OCI-LY7 (cell line): ENCODE measurements around the gene MRPS26. TPM values are rescaled to one million over a fixed set of nuclear protein-coding genes. Genes with fewer than 3 reads are reported as not detected.
"Not testable (repeated sequence)": the region's sequence is repeated elsewhere in the genome, so short reads cannot be mapped to it uniquely, and the experiment has no call there.

Experiments used
- BruUV-seq: library from RNA; stranded (reverse); fragments of 400-500 nt; replicated peaks from 2 replicates; lab custom pipeline; 2021; lab: Mats Ljungman, UMichigan
- CTCF ChIA-PET: fragments of 300-600 bp; sonication (Branson Sonifier 250); formaldehyde crosslinking; loops from one replicate; lab custom pipeline; 2022; ENCODE audit warnings: antibody characterized with exemption; ENCODE audit not compliant: unreplicated experiment; lab: Charles Lee
- POLR2A ChIA-PET: fragments of 300-600 bp; sonication (Branson Sonifier 250); formaldehyde crosslinking; loops from one replicate; lab custom pipeline; 2022; ENCODE audit warnings: antibody characterized with exemption; lab: Charles Lee
- DNase-seq: peaks from one replicate; pipeline ENCODE4 v3.0.0-alpha.2; 2015; ENCODE audit warnings: low spot score
- H2AFZ ChIP-seq: fragments of 200-600 bp; sonication (generic), shearing (Covaris generic); 2 replicates; pipeline ENCODE4 v1.6.1; 2014; ENCODE audit warnings: mild to moderate bottlenecking, antibody characterized with exemption, low read length, moderate library complexity
- H3K27ac ChIP-seq: fragments of 200-600 bp; sonication (generic); 2 replicates; pipeline ENCODE4 v1.5.1; 2014; ENCODE audit warnings: mixed run types, low read depth, mild to moderate bottlenecking, moderate library complexity, low read length, inconsistent platforms; ENCODE audit not compliant: poor library complexity, severe bottlenecking
- H3K36me3 ChIP-seq: fragments of 200-600 bp; sonication (generic); 2 replicates; pipeline ENCODE4 v1.6.1; 2014; ENCODE audit warnings: mild to moderate bottlenecking, antibody characterized with exemption, low read length, moderate library complexity, mixed read lengths; ENCODE audit not compliant: insufficient read depth
- H3K4me1 ChIP-seq: fragments of 200-600 bp; sonication (generic); 2 replicates; pipeline ENCODE4 v1.5.1; 2014; ENCODE audit warnings: mild to moderate bottlenecking, low read length; ENCODE audit not compliant: insufficient read depth, poor library complexity, severe bottlenecking
- H3K4me2 ChIP-seq: fragments of 200-600 bp; sonication (generic); 2 replicates; pipeline ENCODE4 v1.6.1; 2014; ENCODE audit warnings: mild to moderate bottlenecking, low read length
- H3K4me3 ChIP-seq: fragments of 200-600 bp; sonication (generic); 2 replicates; pipeline ENCODE4 v1.5.1; 2014; ENCODE audit warnings: mild to moderate bottlenecking, low read depth, low read length; ENCODE audit not compliant: poor library complexity, severe bottlenecking
- H3K79me2 ChIP-seq: fragments of 200-600 bp; sonication (generic); 2 replicates; pipeline ENCODE4 v1.6.1; 2016; ENCODE audit warnings: low read depth, mild to moderate bottlenecking, low read length, moderate library complexity, mixed read lengths; ENCODE audit not compliant: insufficient read depth
- H3K9me2 ChIP-seq: fragments of 200-600 bp; sonication (generic); 2 replicates; pipeline ENCODE4 v1.6.1; 2016; ENCODE audit warnings: mild to moderate bottlenecking, low read length, mixed read lengths; ENCODE audit not compliant: insufficient read depth
- H3K9me3 ChIP-seq: fragments of 200-600 bp; sonication (generic); 2 replicates; pipeline ENCODE4 v1.6.1; 2014; ENCODE audit warnings: mild to moderate bottlenecking, mixed run types, low read length, mixed read lengths
- H4K20me1 ChIP-seq: fragments of 200-600 bp; sonication (generic); 2 replicates; pipeline ENCODE4 v1.6.1; 2014; ENCODE audit warnings: mild to moderate bottlenecking, antibody characterized with exemption, low read length, moderate library complexity, mixed read lengths; ENCODE audit not compliant: insufficient read depth
- CTCF ChIP-seq: fragments of 200-600 bp; sonication (generic); conservative IDR thresholded peaks from 2 replicates; pipeline ENCODE4 v1.5.1; 2014; ENCODE audit warnings: mild to moderate bottlenecking, antibody characterized with exemption, low read length, moderate library complexity, mixed read lengths
- EZH2phosphoT487 ChIP-seq: fragments of 200-600 bp; sonication (generic); IDR thresholded peaks from 2 replicates; pipeline ENCODE4 v1.6.1; 2018; ENCODE audit warnings: low read depth, borderline replicate concordance, mild to moderate bottlenecking, mixed run types, antibody characterized with exemption, low read length, moderate library complexity, mixed read lengths
- intact Hi-C: fragments of 100-400 bp; cut with micrococcal nuclease; formaldehyde crosslinking; loops from one replicate; pipeline ENCODE4 v1.10.0; 2022; ENCODE audit not compliant: unreplicated experiment
- total RNA-seq, 2 experiments: library from RNA; depleted of rRNA in 1 of 2; stranded (reverse); fragments of >200 nt in 1 of 2; shearing (Covaris generic) in 1 of 2; gene quantifications; 2 replicates each; pipeline ENCODE4 v1.2.3, GENCODE V29; 2014 to 2022

Gene MRPS26
- total RNA-seq, 2 experiments from 2014 or later: 73.2 to 78.1 TPM

- intact Hi-C loops: no loop called here
- no peak for TF ChIP-seq EZH2phosphoT487
- TF ChIP-seq CTCF: no peak
- DNase-seq: no peak
- no peak overlapping the region for H3K4me2 ChIP-seq
- H2AFZ ChIP-seq: no peak overlapping the region
- CTCF ChIA-PET: no interaction called here
- H3K4me3 ChIP-seq: no peak overlapping the region
- H3K79me2 ChIP-seq: no peaks in the 10 kb centered on the region
- POLR2A ChIA-PET: interaction anchor here (0.5 to 1.0 kb wide), 2 partner anchors 138 to 236 kb away, joined by 3 to 4 read pairs; no protein-coding TSS in a partner anchor
- H3K36me3 ChIP-seq: no peaks in the 10 kb centered on the region
- no TSS peak for BruUV-seq
- no peaks in the 10 kb centered on the region for H3K9me3 ChIP-seq
- no peaks in the 10 kb centered on the region for H3K9me2 ChIP-seq
- no peak overlapping the region for H3K27ac ChIP-seq
- no peaks in the 10 kb centered on the region for H3K4me1 ChIP-seq
- no peaks in the 10 kb centered on the region for H4K20me1 ChIP-seq
These were observed 26.8 kb downstream of the MRPS26 start for GRCh38 chr20:3072530-3073250.

GRCh38 chr20:3073251-3073643 is 27.4 kb downstream of the MRPS26 start:
- DNase-seq, H2AFZ ChIP-seq, H3K9me2 ChIP-seq, H3K4me2 ChIP-seq, intact Hi-C loops, H3K4me3 ChIP-seq, H3K4me1 ChIP-seq, H4K20me1 ChIP-seq, H3K36me3 ChIP-seq, CTCF ChIA-PET, H3K27ac ChIP-seq, BruUV-seq, H3K79me2 ChIP-seq, H3K9me3 ChIP-seq: not testable (repeated sequence)
- POLR2A ChIA-PET: interaction anchor here (0.5 to 1.0 kb wide), 2 partner anchors 18 to 137 kb away, joined by 3 to 4 read pairs; no protein-coding TSS in a partner anchor

- Histone ChIP-seq H3K4me3 (no peak overlapping the region), H3K9me2 (no peaks in the 10 kb centered on the region), H3K9me3 (no peaks in the 10 kb centered on the region), H4K20me1 (no peaks in the 10 kb centered on the region), H3K79me2 (no peaks in the 10 kb centered on the region), H3K4me1 (no peaks in the 10 kb centered on the region), H3K4me2 (no peak overlapping the region), H2AFZ (no peak overlapping the region), H3K36me3 (no peaks in the 10 kb centered on the region), H3K27ac (no peak overlapping the region)
- ChIA-PET CTCF (interaction anchor here (0.6 kb wide), 1 partner anchor 115 kb away, joined by 3 read pairs; no protein-coding TSS in a partner anchor), POLR2A (interaction anchor here (0.6 kb wide), 1 partner anchor 45 kb away, joined by 3 read pairs; no protein-coding TSS in a partner anchor)
- no peak for TF ChIP-seq CTCF
- no peak for TF ChIP-seq EZH2phosphoT487
- intact Hi-C loops: no loop called here
- BruUV-seq: no TSS peak
- DNase-seq: no peak
These were observed 29.0 kb downstream of the MRPS26 start for GRCh38 chr20:3074812-3075211.

GRCh38 chr20:3075315-3075714 is 29.5 kb downstream of the MRPS26 start:
- H3K36me3 ChIP-seq, CTCF ChIA-PET, H3K9me2 ChIP-seq, intact Hi-C loops, H3K79me2 ChIP-seq, H3K27ac ChIP-seq, H2AFZ ChIP-seq, H3K4me2 ChIP-seq, H4K20me1 ChIP-seq, H3K4me3 ChIP-seq, H3K9me3 ChIP-seq, BruUV-seq, H3K4me1 ChIP-seq, DNase-seq, POLR2A ChIA-PET: not testable (repeated sequence)
